Neural crest cell (in vitro differentiated cells): Measurements from ENCODE around the gene CRIM1. TPM values are rescaled to one million over a fixed set of nuclear protein-coding genes. Genes with fewer than 3 reads are reported as not detected.

Source experiments
- DNase-seq: peaks from one replicate; pipeline ENCODE4 v3.0.0; 2021; ENCODE audit warnings: low read depth, mixed read lengths, low spot score
- H3K27ac Mint-ChIP-seq: one replicate; pipeline ENCODE4 v1.8.0; 2021; ENCODE audit warnings: mild to moderate bottlenecking, mixed read lengths; ENCODE audit not compliant: unreplicated experiment
- H3K27me3 Mint-ChIP-seq: 2 replicates; pipeline ENCODE4 v1.8.0; 2021; ENCODE audit warnings: low read depth, mild to moderate bottlenecking, mixed read lengths
- H3K36me3 Mint-ChIP-seq: 2 replicates; pipeline ENCODE4 v1.8.0; 2021; ENCODE audit warnings: low read depth, mild to moderate bottlenecking, mixed read lengths
- H3K4me1 Mint-ChIP-seq: 2 replicates; pipeline ENCODE4 v1.8.0; 2021; ENCODE audit warnings: mixed read lengths
- H3K4me3 Mint-ChIP-seq: one replicate; pipeline ENCODE4 v1.8.0; 2021; ENCODE audit warnings: mild to moderate bottlenecking, mixed read lengths
- H3K9me3 Mint-ChIP-seq: 2 replicates; pipeline ENCODE4 v1.8.0; 2021; ENCODE audit warnings: mixed read lengths
- total RNA-seq: library from RNA; stranded (reverse); gene quantifications from 2 replicates; pipeline ENCODE4 v1.2.1, GENCODE V29; 2021
- TF ChIP-seq, protein P1 (sequence below): fragments of 200-600 bp; sonication (generic); conservative IDR thresholded peaks from 2 replicates; pipeline ENCODE4 v1.5.0; 2021; ENCODE audit warnings: antibody characterized with exemption, mild to moderate bottlenecking

The CRIM1 gene
- total RNA-seq, 1 donor from 2014 or later: 13.8 TPM

DNA sequence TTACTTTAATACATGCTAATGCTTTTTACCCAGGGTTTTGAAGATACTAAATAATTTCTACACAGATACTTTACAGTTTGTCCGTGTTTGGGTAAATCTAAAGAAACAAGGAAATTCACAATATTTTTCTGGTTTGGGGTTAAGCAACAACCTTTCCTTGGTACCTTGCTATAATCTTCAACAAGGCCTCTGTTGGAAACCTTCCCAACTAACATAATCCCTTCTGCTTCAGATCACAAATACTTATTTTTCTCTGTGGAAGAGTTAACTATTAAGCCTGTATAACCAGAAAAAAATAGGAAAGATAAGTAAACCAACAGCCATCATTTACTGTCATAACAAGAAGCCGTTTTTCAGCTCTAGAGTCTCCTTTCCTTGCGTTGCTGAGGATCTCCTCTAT lies 227.4 kb downstream of the CRIM1 start:
- H3K9me3 Mint-ChIP-seq: no peaks in the 10 kb centered on the region
- H3K27me3 Mint-ChIP-seq: no peaks in the 10 kb centered on the region
- H3K36me3 Mint-ChIP-seq: peaks cover 40% of the 10 kb centered on the region

DNA sequence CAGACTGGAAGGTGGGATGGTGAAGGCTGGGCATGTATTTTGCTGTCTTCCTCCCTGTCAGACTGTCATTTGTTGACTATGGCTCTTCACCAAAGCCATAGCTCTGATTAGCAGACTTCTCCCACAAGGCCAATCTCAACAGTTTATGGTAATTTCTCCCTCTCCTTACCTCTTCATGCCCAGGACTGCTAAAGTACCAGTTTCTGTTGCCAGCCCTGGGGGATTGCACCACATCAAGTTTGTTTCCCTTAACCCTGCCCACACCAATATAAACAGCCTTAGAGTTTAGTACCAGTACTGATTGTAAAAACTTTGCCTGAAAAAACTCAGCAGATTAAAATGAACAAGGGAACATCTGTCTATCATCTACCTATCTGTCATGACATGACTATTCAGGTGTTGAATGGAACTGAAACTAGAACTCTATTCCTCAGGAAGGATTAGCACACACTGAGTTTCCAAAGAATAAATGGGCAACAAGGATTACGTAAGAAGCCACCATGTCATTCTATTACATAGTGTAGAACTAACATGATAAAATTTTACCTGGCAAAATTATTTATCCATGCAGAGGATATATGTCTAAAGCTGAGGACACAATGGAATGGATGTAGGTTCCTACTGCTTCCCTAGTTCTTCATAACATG lies 228.7 kb downstream of the CRIM1 start:
- H3K4me1 Mint-ChIP-seq: no peaks in the 10 kb centered on the region
- no peak for DNase-seq
- peak overlapping the region; percentile 64 for H3K27ac Mint-ChIP-seq
- TF ChIP-seq, protein P1, sequence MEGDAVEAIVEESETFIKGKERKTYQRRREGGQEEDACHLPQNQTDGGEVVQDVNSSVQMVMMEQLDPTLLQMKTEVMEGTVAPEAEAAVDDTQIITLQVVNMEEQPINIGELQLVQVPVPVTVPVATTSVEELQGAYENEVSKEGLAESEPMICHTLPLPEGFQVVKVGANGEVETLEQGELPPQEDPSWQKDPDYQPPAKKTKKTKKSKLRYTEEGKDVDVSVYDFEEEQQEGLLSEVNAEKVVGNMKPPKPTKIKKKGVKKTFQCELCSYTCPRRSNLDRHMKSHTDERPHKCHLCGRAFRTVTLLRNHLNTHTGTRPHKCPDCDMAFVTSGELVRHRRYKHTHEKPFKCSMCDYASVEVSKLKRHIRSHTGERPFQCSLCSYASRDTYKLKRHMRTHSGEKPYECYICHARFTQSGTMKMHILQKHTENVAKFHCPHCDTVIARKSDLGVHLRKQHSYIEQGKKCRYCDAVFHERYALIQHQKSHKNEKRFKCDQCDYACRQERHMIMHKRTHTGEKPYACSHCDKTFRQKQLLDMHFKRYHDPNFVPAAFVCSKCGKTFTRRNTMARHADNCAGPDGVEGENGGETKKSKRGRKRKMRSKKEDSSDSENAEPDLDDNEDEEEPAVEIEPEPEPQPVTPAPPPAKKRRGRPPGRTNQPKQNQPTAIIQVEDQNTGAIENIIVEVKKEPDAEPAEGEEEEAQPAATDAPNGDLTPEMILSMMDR: no peak
- H3K4me3 Mint-ChIP-seq: no peak overlapping the region
- H3K27me3 Mint-ChIP-seq: no peaks in the 10 kb centered on the region
- H3K36me3 Mint-ChIP-seq: peaks cover 30% of the 10 kb centered on the region
- H3K9me3 Mint-ChIP-seq: no peaks in the 10 kb centered on the region

More for the DNA sequence above, 227.4 kb downstream of the CRIM1 start:
- no peak for DNase-seq
- Mint-ChIP-seq H3K27ac (no peak overlapping the region), H3K4me1 (no peaks in the 10 kb centered on the region), H3K4me3 (no peak overlapping the region)
- TF ChIP-seq, protein P1: no peak

DNA sequence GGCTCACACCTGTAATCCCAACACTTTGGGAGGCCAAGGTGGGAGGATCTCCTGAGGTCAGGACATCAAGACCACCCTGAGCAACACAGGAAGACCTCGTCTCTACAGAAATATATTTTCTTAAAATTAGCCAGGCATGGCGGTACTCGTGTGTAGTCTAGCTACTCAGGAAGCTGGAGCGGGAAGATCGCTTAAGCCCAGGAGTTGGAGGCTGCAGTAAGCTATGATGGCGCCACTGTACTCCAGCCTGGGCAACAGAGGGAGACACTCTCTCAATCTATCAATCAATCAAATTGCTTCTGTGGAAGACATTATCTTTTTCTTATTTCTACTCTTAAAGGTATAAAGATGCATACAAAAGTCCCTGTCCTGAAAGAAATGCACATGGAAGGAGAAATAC lies 231.1 kb downstream of the CRIM1 start:
- Mint-ChIP-seq H3K4me3 (no peak overlapping the region), H3K27ac (no peak overlapping the region), H3K9me3 (no peaks in the 10 kb centered on the region), H3K4me1 (peaks cover 1% of the 10 kb centered on the region), H3K36me3 (peaks cover 20% of the 10 kb centered on the region), H3K27me3 (no peaks in the 10 kb centered on the region)
- no peak for DNase-seq
- TF ChIP-seq, protein P1: no peak

DNA sequence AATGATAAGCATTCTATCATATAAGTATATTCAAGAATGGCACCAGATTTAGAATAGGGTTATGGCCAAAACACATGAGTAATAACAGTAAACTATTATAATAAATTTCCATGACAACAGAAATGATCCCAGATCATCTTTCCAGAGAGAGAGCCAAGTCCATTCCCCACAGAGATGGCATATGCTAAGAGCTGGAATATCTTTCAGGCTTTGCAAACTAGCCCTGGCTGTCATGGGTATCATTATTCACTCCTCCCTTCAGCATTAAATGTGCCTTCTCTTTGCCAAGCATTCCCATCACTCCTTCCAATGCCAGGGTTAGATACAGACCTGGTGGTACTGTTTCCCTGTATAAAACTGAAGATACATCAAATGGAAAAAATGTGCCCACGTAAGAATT lies 231.5 kb downstream of the CRIM1 start:
- Mint-ChIP-seq H3K4me1 (peaks cover 4% of the 10 kb centered on the region), H3K27ac (no peak overlapping the region), H3K36me3 (peaks cover 20% of the 10 kb centered on the region), H3K9me3 (no peaks in the 10 kb centered on the region), H3K27me3 (no peaks in the 10 kb centered on the region), H3K4me3 (no peak overlapping the region)
- TF ChIP-seq, protein P1: no peak
- no peak for DNase-seq

DNA sequence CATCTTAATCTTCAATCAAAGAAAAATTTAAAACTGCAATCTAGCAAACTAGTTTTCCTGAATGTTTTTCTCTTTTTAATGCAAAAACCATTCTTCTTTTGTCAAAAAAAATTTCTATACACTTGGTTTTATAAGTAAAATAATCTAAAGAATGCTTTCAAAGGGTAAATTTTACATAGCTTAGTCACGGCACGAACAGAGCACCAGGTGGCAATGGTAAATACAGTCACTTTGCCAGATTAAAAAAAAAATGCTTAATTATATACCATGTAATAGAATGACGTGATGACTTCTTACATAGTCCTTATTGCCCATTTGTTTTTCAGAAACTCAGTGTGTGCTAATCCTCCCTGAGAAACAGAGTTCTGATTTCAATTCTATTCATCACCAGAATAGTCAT lies 232.0 kb downstream of the CRIM1 start:
- peaks cover 18% of the 10 kb centered on the region for H3K36me3 Mint-ChIP-seq
- H3K27ac Mint-ChIP-seq: no peak overlapping the region
- H3K4me1 Mint-ChIP-seq: peaks cover 4% of the 10 kb centered on the region
- no peak for DNase-seq
- H3K27me3 Mint-ChIP-seq: no peaks in the 10 kb centered on the region
- H3K4me3 Mint-ChIP-seq: no peak overlapping the region
- TF ChIP-seq, protein P1: no peak
- H3K9me3 Mint-ChIP-seq: no peaks in the 10 kb centered on the region
